GM19099 (cell line): Measurements from ENCODE around the gene SLC6A8.

ENCODE experiments used
- POLR2A ChIP-seq: IDR thresholded peaks from 3 replicates; pipeline ENCODE4 v1.6.1; 2011; ENCODE audit warnings: low read depth; ENCODE audit not compliant: insufficient read length; ENCODE audit errors: extremely low read depth

Gene SLC6A8

GRCh38 chrX:153674219-153674851, 13.4 kb upstream of the SLC6A8 start:
- TF ChIP-seq POLR2A: no peak

- TF ChIP-seq POLR2A: no peak
Observed at GRCh38 chrX:153681175-153681574, 6.6 kb upstream of the SLC6A8 start.

GRCh38 chrX:153684467-153685155, 3.1 kb upstream of the SLC6A8 start:
- no peak for TF ChIP-seq POLR2A

- no peak for TF ChIP-seq POLR2A
Observed at GRCh38 chrX:153685156-153685536, 2.6 kb upstream of the SLC6A8 start.

- no peak for TF ChIP-seq POLR2A
Observed at GRCh38 chrX:153685751-153686696, 1.7 kb upstream of the SLC6A8 start.

GRCh38 chrX:153686711-153687110, 1.0 kb upstream of the SLC6A8 start:
- TF ChIP-seq POLR2A: no peak

- no peak for TF ChIP-seq POLR2A
Observed at GRCh38 chrX:153688071-153688470, 345 bp downstream of the SLC6A8 start.

GRCh38 chrX:153688506-153688905, 780 bp downstream of the SLC6A8 start:
- no peak for TF ChIP-seq POLR2A

GRCh38 chrX:153688911-153689590, 1.3 kb downstream of the SLC6A8 start:
- TF ChIP-seq POLR2A: no peak

- no peak for TF ChIP-seq POLR2A
Observed at GRCh38 chrX:153689654-153690465, 2.1 kb downstream of the SLC6A8 start.

- no peak for TF ChIP-seq POLR2A
Observed at GRCh38 chrX:153690466-153690865, 2.7 kb downstream of the SLC6A8 start.

- TF ChIP-seq POLR2A: no peak
Observed at GRCh38 chrX:153692003-153692402, 4.3 kb downstream of the SLC6A8 start.

GRCh38 chrX:153692611-153693156, 5.0 kb downstream of the SLC6A8 start:
- TF ChIP-seq POLR2A: no peak
